Fibroblast of upper back skin (primary cell): ENCODE results near the gene ENPP6.
"Not testable (repeated sequence)": the region's sequence is repeated elsewhere in the genome, so short reads cannot be mapped to it uniquely, and the experiment has no call there.

Experiments used
- DNase-seq: peaks from one replicate; pipeline ENCODE4 v3.0.0-alpha.2; 2013

The ENPP6 gene

GRCh38 chr4:184146951-184147350 is 70.7 kb downstream of the ENPP6 start:
- DNase-seq, result no peak

GRCh38 chr4:184145596-184145995 is 72.1 kb downstream of the ENPP6 start:
- no peak for DNase-seq

GRCh38 chr4:184143770-184144564 is 73.7 kb downstream of the ENPP6 start:
- DNase-seq, result no peak

- no peak for DNase-seq
Observed at GRCh38 chr4:184142121-184143000, 75.3 kb downstream of the ENPP6 start.

- not testable (repeated sequence) for DNase-seq
Observed at GRCh38 chr4:184140901-184141300, 76.8 kb downstream of the ENPP6 start.

- DNase-seq, result no peak
Observed at GRCh38 chr4:184136525-184136924, 81.1 kb downstream of the ENPP6 start.

- DNase-seq, result no peak
Observed at GRCh38 chr4:184126800-184127199, 90.9 kb downstream of the ENPP6 start.

- DNase-seq, result no peak
Observed at GRCh38 chr4:184122631-184123408, 94.9 kb downstream of the ENPP6 start.

GRCh38 chr4:184120549-184121127 is 97.0 kb downstream of the ENPP6 start:
- DNase-seq, result no peak

- DNase-seq, result no peak
Observed at GRCh38 chr4:184117662-184118199, 99.9 kb downstream of the ENPP6 start.

- DNase-seq, result no peak
Observed at GRCh38 chr4:184115399-184115798, 102.3 kb downstream of the ENPP6 start.

- no peak for DNase-seq
Observed at GRCh38 chr4:184114431-184114830, 103.2 kb downstream of the ENPP6 start.

- no peak for DNase-seq
Observed at GRCh38 chr4:184112006-184112550, 105.6 kb downstream of the ENPP6 start.

- no peak for DNase-seq
Observed at GRCh38 chr4:184111233-184111832, 106.3 kb downstream of the ENPP6 start.

GRCh38 chr4:184110452-184111224 is 107.0 kb downstream of the ENPP6 start:
- DNase-seq, result no peak

GRCh38 chr4:184108006-184108501 is 109.6 kb downstream of the ENPP6 start:
- DNase-seq, result no peak

- peak; percentile 28 for DNase-seq
Observed at GRCh38 chr4:184104419-184105101, 113.1 kb downstream of the ENPP6 start.

- peak; percentile 26 for DNase-seq
Observed at GRCh38 chr4:184103527-184104264, 114.0 kb downstream of the ENPP6 start.

- no peak for DNase-seq
Observed at GRCh38 chr4:184102927-184103326, 114.7 kb downstream of the ENPP6 start.
